ENCODE results near the gene DDX51.
"Not testable (repeated sequence)": the region's sequence is repeated elsewhere in the genome, so short reads cannot be mapped to it uniquely, and the experiment has no call there.

The DDX51 gene

GRCh38 chr12:132153501-132154340 is 9.6 kb upstream of the DDX51 start:
- no peak for DNase-seq

DNA sequence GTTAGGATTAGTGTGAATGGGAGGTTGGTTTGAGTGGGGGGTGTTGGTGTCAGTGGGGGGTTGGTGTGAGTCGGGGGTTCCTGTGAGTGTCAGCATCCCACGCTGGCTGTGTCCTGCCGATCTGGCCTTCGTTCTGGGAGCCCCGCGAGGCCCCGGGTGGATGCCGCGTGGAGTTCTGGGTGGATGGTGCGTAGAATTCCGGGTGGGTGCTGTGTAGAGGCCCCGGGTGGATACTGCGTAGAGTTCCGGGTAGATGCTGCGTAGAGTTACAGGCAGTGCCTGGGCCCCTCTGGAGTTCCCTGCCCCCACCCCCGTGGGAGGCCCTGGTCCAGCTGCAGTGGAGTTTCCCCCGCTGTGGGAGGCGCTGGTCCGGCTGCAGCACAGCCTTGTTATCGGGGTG is 8.8 kb upstream of the DDX51 start:
- DNase-seq: no peak

- DNase-seq: no peak
Observed at GRCh38 chr12:132152411-132152821, 8.3 kb upstream of the DDX51 start.

GRCh38 chr12:132151766-132152410 is 7.8 kb upstream of the DDX51 start:
- DNase-seq: no peak

- no peak for DNase-seq
Observed at GRCh38 chr12:132151145-132151765, 7.1 kb upstream of the DDX51 start.

- no peak for DNase-seq
Observed at GRCh38 chr12:132150780-132151144, 6.6 kb upstream of the DDX51 start.

DNA sequence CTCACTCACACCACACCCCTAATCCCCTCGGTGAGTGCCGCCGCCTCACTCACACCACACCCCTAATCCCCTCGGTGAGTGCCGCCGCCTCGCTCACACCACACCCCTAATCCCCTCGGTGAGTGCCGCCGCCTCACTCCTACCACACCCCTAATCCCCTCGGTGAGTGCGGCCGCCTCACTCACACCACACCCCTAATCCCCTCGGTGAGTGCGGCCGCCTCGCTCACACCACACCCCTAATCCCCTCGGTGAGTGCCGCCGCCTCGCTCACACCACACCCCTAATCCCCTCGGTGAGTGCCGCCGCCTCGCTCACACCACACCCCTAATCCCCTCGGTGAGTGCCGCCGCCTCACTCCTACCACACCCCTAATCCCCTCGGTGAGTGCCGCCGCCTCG is 5.4 kb upstream of the DDX51 start:
- DNase-seq: not testable (repeated sequence)

GRCh38 chr12:132148368-132149045 is 4.4 kb upstream of the DDX51 start:
- no peak for DNase-seq

DNA sequence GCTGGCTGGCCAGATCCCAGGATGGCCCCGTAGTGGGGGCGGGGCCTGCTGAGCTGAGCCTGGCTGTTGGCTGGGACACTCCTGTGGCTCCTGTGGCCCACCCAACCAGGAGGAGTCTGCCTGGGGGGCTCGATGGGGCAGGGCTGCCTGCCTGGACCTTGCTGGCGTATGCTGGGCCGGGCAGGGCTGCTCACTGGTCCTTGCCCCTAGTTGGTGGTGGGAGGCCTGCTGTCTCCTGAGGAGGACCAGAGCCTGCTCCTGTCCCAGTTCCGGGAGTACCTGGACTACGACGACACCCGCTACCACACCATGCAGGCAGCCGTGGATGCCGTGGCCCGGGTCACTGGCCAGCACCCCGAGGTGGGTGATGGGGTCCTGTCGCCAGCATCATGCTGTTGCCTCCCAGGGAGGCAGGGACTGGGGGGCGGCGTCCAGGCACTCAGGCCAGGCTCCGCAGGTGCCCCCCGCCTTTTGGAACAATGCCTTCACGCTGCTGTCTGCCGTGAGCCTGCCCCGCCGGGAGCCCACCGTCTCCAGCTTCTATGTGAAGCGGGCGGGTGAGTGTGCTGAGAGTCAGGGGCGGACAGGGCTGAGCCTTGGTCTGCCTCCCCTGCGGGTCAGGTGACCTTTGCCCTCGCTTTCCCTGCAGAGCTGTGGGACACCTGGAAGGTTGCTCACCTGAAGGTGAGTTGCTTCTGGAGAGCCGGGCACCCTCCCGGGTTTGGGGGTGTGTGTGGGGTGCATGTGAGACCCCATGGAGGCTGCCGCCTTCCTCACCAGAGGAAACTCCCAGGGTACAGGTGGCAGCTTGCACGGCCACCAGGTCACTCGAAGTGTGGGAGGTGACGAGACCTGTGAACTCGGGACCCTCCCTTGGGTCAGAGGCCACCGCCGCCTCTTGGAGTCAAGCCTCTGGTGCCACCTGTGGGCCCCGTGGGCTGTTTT is 3.6 kb upstream of the DDX51 start:
- DNase-seq: no peak

- DNase-seq: no peak
Observed at GRCh38 chr12:132146772-132147422, 2.8 kb upstream of the DDX51 start.

- no peak for DNase-seq
Observed at GRCh38 chr12:132146098-132146497, 2.0 kb upstream of the DDX51 start.

GRCh38 chr12:132145334-132145733 is 1.2 kb upstream of the DDX51 start:
- DNase-seq: no peak

GRCh38 chr12:132144810-132145168 is 670 bp upstream of the DDX51 start:
- DNase-seq: no peak

DNA sequence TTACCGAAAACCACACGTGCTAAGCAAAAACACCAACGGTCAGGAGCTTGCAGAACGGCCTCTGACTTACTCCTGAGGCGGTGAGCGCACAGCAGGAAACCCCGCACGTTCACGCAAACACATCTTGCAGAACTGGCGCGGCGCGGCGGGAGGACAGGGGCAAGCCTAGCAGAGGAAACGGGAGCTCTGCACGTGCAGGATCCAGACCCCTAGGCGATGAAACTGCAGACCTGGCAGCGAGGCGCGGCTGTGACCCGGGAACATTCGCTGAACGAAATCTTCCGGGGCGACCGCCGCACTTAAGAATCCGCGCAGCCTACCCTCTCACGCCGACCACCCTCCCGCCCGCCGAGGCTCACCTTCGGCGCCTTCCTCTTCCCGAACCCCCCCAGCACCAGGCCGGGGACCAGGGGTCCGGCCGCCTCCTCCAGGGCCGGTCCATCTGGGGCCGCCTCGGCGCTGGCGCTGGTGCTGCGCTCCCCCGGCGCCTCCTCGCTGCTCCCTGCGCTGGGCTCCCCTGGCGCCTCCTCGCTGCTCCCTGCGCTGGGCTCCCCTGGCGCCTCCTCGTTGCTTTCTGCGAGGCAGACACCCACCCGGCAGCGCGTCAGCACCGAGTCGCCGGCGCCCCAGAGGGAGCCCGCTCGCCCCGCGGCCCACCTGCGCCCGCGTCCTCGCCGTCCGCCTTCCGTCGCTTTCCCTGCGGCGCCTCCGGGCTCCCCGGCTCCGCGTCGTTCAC is 615 bp downstream of the DDX51 start:
- DNase-seq: no peak

DNA sequence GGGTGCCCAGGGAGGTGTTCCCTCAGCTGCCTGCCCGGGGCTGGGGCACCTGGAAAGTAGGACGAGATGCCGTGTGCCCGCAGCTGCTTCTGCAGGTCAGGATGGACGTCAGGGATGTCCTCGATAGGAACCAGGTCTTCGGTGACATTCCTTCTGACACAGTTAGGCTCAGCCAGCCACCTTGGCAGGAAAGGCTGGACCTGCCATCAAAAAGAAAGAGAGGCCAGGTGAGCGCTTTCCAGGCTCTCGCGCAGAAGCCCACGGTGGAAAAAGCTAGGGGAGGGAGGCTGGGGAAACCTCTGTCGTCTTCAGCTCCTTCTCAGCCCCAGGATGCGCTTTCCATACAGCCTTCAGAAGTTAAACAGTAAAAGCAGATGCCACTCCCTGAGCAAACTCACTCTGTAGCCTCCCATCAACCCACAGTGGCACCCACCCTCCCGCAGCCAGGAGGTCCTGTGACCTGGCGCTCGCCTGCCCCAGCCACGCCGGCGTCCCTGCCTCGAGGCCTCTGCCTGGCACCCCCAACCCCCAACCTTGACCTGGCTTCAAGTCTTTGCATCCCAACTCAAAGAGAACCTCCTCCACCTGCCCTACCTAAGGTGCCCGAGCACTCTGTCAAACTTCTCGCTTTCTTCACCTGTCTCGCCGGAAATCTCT is 1.3 kb downstream of the DDX51 start:
- DNase-seq: no peak

DNA sequence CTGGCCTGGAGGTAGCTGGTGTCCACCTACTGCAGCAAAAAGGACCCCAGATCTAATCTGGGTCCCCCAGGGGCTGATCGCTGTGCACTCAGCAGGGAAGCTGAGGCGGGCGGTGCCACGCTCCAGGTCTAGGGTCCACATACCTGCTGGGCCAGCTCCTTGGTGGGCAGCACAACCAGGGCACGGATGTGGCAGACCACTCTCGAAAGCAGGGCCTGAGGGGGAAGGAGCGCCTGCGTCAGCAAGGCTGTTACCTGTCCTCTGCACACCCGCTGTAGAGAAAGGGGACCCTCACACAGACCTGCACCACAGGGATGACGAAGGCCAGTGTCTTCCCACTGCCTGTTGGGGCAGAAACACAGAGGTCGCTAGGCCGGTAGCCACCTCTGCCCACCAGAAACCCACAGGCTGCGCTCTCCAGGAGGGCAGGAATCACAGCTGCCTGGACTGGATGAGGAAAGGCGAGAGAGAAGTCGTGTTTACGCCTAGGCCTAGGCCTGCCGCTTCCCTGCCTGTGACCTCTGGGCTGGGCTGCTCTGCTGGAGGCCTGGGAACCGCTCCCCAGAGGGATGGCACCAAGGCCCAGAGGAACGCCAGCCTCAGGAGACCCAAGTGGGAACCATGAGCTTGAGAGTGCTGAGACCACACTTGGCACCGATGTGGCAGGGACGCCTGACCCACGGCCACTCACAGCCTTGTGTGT is 2.0 kb downstream of the DDX51 start:
- no peak for DNase-seq

DNA sequence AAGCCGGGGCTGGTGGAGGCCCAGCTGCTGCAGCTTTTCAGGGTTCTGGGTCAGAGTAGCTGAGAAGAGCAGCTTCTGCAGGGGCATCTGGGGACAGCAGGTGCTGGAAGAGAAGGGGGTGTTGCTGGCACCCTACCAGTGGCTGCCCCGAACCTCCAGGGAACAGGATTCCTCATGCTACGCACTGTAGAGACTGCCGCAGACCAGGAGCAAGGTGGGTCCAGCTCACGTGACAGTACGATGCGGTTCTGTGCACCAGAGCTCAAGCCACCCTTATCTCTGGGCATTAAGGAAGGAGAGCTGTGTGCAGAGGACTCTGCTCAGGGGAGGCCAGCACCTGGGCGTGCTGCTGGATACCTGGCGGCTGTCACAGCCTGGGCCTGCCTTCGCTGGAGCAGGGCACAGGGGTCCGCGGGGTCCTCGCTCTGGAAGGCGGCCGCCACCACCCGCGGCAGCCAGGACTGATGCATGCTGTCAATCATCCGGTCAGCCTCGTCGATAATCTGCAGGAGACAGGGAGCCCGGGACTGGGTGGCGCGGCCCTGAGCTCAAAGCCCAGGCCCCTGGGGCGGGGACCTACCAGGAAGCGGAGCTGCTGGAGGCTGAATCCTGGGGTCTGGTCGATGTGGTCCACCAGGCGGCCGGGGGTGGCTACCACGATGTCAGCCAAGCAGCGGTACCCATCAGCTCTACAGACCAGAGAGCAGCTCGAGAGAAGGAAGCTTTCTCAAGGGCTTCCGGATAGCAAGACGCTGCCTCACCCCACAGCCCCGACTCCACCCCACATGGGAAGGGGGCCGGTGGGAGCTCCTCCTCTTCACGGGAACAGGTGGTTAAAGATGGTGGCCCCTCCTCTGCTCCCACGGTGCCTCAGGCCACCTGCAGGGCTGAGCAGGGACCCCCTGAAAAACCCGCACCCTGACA is 2.9 kb downstream of the DDX51 start:
- no peak for DNase-seq

- DNase-seq: no peak
Observed at GRCh38 chr12:132140501-132140900, 3.6 kb downstream of the DDX51 start.

DNA sequence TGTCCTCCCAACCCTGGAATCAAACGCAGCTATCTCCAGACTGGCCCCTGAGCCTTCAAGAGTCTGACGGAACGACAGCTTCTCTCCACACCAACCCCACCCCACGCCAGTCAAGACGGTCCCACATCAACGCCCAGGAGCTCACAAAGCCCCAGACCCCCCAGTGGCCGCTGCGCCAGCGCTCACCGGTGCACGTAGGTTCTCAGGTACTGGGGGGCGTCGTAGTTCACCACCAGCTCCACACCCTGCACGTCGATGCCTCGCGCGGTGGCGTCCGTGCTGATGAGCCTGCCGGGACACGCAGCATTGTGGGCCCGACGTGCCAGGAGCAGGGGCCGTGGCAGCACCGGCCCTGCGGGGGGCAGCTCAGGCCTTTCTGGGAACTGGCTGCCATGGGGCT is 4.2 kb downstream of the DDX51 start:
- DNase-seq: no peak
